Activated effector memory CD4-positive, alpha-beta T cell treated with anti-CD3 and anti-CD28 coated beads, Interleukin-2, amount 50 U/mL, for 16 hours (primary cell): Measurements from ENCODE around the gene PRELID2.
"Not testable (repeated sequence)": the region's sequence is repeated elsewhere in the genome, so short reads cannot be mapped to it uniquely, and the experiment has no call there.

Source experiments
- DNase-seq: peaks from one replicate; pipeline ENCODE4 v3.0.0-alpha.2; 2020

PRELID2 gene

GRCh38 chr5:145737578-145737977, 97.6 kb downstream of the PRELID2 start:
- no peak for DNase-seq

- DNase-seq = not testable (repeated sequence)
These were observed 105.2 kb downstream of the PRELID2 start for GRCh38 chr5:145729956-145730355.

- no peak for DNase-seq
These were observed 111.6 kb downstream of the PRELID2 start for GRCh38 chr5:145723516-145723915.

- DNase-seq = no peak
These were observed 116.2 kb downstream of the PRELID2 start for GRCh38 chr5:145718956-145719355.

GRCh38 chr5:145715412-145715811, 119.7 kb downstream of the PRELID2 start:
- DNase-seq = no peak

- DNase-seq = no peak
These were observed 122.9 kb downstream of the PRELID2 start for GRCh38 chr5:145712245-145712644.

- no peak for DNase-seq
These were observed 123.7 kb downstream of the PRELID2 start for GRCh38 chr5:145711417-145711816.
